GM12892 (cell line): ENCODE results near the gene PDXDC1.
"Not testable (repeated sequence)": the region's sequence is repeated elsewhere in the genome, so short reads cannot be mapped to it uniquely, and the experiment has no call there.

Source experiments
- POLR2A ChIP-seq: IDR thresholded peaks from 2 replicates; pipeline ENCODE4 v1.6.1; 2011; ENCODE audit warnings: low read depth, low read length, control low read depth
- POLR2AphosphoS5 ChIP-seq: IDR thresholded peaks from 2 replicates; pipeline ENCODE4 v1.6.1; 2011; ENCODE audit warnings: low read depth, low read length, control low read depth

- not testable (repeated sequence) for TF ChIP-seq POLR2AphosphoS5, POLR2A
Measured at GRCh38 chr16:14930246-14930645, 44.6 kb upstream of the PDXDC1 start.
